ENCODE data around the gene NUMA1. TPM values are rescaled to one million over a fixed set of nuclear protein-coding genes. Genes with fewer than 3 reads are reported as not detected.

NUMA1 gene
- total and polyA plus RNA-seq, 9 of the 15 experiments (the other 6 are each of a cell fraction or from before 2014, with no cell fraction given) = 4.1 to 104 (median 51.2) TPM

GRCh38 chr11:72112143-72112977 lies 32.0 kb upstream of the NUMA1 start, which contains the start of gene ANAPC15 (continued):
- TF ChIP-seq, protein P1, sequence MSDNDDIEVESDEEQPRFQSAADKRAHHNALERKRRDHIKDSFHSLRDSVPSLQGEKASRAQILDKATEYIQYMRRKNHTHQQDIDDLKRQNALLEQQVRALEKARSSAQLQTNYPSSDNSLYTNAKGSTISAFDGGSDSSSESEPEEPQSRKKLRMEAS (CRISPR knock-in tag; IDR thresholded peaks at IDR 0.05) = peak; percentile 75
- TF ChIP-seq, protein P2, sequence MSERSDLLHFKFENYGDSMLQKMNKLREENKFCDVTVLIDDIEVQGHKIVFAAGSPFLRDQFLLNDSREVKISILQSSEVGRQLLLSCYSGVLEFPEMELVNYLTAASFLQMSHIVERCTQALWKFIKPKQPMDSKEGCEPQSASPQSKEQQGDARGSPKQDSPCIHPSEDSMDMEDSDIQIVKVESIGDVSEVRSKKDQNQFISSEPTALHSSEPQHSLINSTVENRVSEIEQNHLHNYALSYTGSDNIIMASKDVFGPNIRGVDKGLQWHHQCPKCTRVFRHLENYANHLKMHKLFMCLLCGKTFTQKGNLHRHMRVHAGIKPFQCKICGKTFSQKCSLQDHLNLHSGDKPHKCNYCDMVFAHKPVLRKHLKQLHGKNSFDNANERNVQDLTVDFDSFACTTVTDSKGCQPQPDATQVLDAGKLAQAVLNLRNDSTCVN (CRISPR knock-in tag; IDR thresholded peaks at IDR 0.05) = 0 out of 2 replicates have a peak, but pooled peaks have one; percentile 37
- TF ChIP-seq ZNF197 (CRISPR knock-in tag; IDR thresholded peaks at IDR 0.05; ENCODE audit: low read depth) (peak; percentile 5; the same call in 1 of the 2 replicates), RCOR1 (IDR thresholded peaks at IDR 0.05; ENCODE audit: borderline replicate concordance in 1 of 2, low read depth in 2 of 2, low read length in 2 of 2) (peak in 1 of 2 experiments; percentile 32; a peak in 1 of 4 replicates), CEBPB (tag; IDR thresholded peaks at IDR 0.05) (peak; percentile 46), HNRNPLL (IDR thresholded peaks at IDR 0.05; ENCODE audit: low read depth, low read length, poor library complexity, severe bottlenecking) (peak; percentile 42), CHD2 (IDR thresholded peaks at IDR 0.05; ENCODE audit: low read depth, low read length) (peak; percentile 56; the same call in 1 of the 2 replicates), TEAD4 (IDR thresholded peaks at IDR 0.05; ENCODE audit: low read length) (peak; percentile 17; the same call in 1 of the 2 replicates), TEAD4 (CRISPR knock-in tag; IDR thresholded peaks at IDR 0.05; ENCODE audit: borderline replicate concordance) (no peak), FOS (IDR thresholded peaks at IDR 0.05; ENCODE audit: extremely low read depth, insufficient read length) (peak; percentile 87), NFYB (IDR thresholded peaks at IDR 0.05; ENCODE audit: extremely low read depth, insufficient read length) (peak; percentile 62), KLF16 (IDR thresholded peaks at IDR 0.05) (peak; percentile 2; the same call in 1 of the 2 replicates), PHF20 (IDR thresholded peaks at IDR 0.05; ENCODE audit: partially characterized antibody) (peak; percentile 69), KLF6 (CRISPR knock-in tag; IDR thresholded peaks at IDR 0.05; ENCODE audit: borderline replicate concordance) (peak; percentile 86), PHTF2 (CRISPR knock-in tag; IDR thresholded peaks at IDR 0.05) (no peak), RREB1 (CRISPR knock-in tag; IDR thresholded peaks at IDR 0.05) (0 out of 2 replicates have a peak, but pooled peaks have one; percentile 28), HDAC2 (IDR thresholded peaks at IDR 0.05) (0 out of 2 replicates have a peak, but pooled peaks have one; percentile 52), MAZ (CRISPR knock-in tag; conservative IDR thresholded peaks at IDR 0.05 in 1 of 2, IDR thresholded peaks at IDR 0.05 in 1 of 2) (peak; percentile 63 to 77), TEAD1 (CRISPR knock-in tag; IDR thresholded peaks at IDR 0.05) (0 out of 4 replicates have a peak, but pooled peaks of 1 of the 2 experiments have one; percentile 6)

Data from K562 (cell line).